ENCODE results near the gene AHRR.

Gene AHRR

DNA sequence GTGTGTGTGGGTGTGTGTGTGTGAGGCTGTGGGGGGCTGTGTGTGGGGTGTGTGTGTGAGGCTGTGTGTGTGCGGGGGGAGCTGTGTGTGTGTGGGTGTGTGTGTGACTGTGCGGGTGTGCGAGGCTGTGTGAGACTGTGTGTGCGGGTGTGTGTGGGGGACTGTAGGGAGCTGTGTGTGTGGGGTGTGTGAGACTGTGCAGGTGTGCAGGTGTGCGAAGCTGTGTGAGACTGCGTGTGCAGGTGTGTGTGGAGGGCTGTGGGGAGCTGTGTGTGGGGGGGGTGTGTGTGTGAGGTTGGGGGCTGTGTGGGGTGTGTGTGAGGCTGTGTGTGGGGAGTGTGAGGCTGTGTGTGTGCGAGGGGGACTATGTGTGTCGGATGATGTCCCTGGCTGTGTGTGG is 23.2 kb downstream of the AHRR start:
- peaks cover 0 to 8% (median 4%) of the 10 kb centered on the region in 5 donors for H3K9me3 ChIP-seq (ENCODE audit: control insufficient read depth in 5 of 5, low read length in 5 of 5)
- peaks cover 6 to 27% (median 16%) of the 10 kb centered on the region in 5 donors for H3K27me3 ChIP-seq (ENCODE audit: control insufficient read depth in 5 of 5, insufficient read depth in 4 of 5, low read length in 5 of 5)
- no peak overlapping the region for H3K9ac ChIP-seq (ENCODE audit: low read length in 5 of 5)
- H3K27ac ChIP-seq (ENCODE audit: low read depth, low read length), result no peak overlapping the region
- no peaks in the 10 kb centered on the region for H3K36me3 ChIP-seq (ENCODE audit: control insufficient read depth in 5 of 5, insufficient read depth in 5 of 5, low read length in 5 of 5)
- H3K4me3 ChIP-seq (ENCODE audit: low read depth in 1 of 5, low read length in 5 of 5), result no peak overlapping the region
- peaks cover 0 to 8% (median 4%) of the 10 kb centered on the region in 5 donors for H3K4me1 ChIP-seq (ENCODE audit: control insufficient read depth in 5 of 5, insufficient read depth in 5 of 5, low read length in 5 of 5)

DNA sequence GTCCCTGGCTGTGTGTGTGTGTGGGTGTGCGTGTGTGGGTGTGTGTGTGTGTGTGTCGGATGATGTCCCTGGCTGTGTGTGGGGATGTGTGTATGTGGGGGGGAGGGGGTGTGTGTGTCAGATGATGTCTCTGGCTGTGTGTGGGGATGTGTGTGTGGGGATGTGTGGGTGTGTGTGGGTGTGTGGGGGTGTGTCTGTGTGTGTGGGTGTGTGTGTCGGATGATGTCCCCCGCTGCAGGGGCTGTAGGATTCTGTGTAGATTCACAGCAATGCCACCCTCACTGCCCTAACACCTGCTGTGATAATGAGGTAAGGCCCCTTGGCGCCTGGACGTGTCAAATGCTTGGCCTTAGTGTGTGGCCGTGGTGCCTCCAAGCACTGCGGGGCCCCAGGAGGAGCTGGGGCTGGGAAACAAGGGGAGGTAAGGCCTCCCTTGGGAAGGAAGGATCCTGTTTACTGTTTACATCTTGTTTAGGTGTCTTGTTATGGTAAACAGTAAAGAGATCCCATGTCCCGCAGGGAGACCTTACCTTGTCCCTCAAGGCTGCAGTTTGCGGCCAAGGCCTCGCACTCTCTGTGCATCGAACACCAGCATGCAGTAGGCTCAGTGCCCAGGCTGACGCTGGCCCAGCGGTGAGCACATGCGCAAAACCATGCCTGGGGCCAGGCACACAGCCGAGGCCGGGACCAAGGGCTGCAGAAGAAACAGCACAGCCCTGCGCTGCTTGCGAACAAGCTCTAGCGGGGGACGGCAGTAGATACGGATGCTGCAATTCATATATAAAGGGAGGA is 24.1 kb downstream of the AHRR start:
- H3K9me3 ChIP-seq (ENCODE audit: control insufficient read depth in 5 of 5, low read length in 5 of 5), result peaks cover 0 to 8% (median 4%) of the 10 kb centered on the region in 5 donors
- H3K9ac ChIP-seq (ENCODE audit: low read length in 5 of 5), result no peak overlapping the region
- peaks cover 0 to 8% (median 4%) of the 10 kb centered on the region in 5 donors for H3K4me1 ChIP-seq (ENCODE audit: control insufficient read depth in 5 of 5, insufficient read depth in 5 of 5, low read length in 5 of 5)
- H3K27me3 ChIP-seq (ENCODE audit: control insufficient read depth in 5 of 5, insufficient read depth in 4 of 5, low read length in 5 of 5), result peaks cover 6 to 31% (median 21%) of the 10 kb centered on the region in 5 donors
- H3K27ac ChIP-seq (ENCODE audit: low read depth, low read length), result no peak overlapping the region
- no peak overlapping the region for H3K4me3 ChIP-seq (ENCODE audit: low read depth in 1 of 5, low read length in 5 of 5)
- no peaks in the 10 kb centered on the region for H3K36me3 ChIP-seq (ENCODE audit: control insufficient read depth in 5 of 5, insufficient read depth in 5 of 5, low read length in 5 of 5)

DNA sequence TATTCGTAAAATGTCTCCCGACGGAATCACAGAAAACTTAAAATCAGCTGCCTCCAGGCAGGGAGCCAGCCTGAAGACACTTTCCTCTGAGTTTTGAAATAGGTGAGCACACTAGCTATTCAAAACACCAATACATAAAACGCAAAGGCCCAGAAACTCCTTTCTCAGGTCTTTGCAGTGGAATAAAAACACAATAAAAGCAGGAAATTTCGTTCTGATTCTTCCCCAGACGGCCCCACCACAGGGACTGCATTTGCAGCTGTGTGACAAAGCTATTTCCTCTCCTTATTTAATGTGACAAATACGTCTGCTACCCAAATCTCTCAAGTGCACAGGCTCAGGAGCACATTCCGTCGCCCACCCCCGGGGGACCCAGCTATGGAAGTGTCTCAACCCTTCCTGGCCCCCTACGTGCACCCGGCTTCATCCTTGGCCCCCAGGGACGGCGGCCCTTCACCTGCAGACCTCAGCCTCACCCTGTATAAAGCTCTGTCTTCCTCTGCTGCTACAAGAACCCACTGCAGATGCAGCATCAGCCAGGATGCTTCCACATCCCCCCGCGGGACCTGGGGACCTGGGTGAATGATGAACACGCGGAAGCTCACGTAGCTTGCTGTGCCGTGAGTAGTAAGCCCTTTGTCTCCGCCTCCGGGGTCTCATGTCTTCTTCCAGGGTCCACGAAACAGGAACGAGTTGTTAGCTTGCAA is 24.9 kb downstream of the AHRR start:
- no peak overlapping the region for H3K4me3 ChIP-seq (ENCODE audit: low read depth in 1 of 5, low read length in 5 of 5)
- H3K9me3 ChIP-seq (ENCODE audit: control insufficient read depth in 5 of 5, low read length in 5 of 5), result peaks cover 0 to 12% (median 4%) of the 10 kb centered on the region in 5 donors
- no peak overlapping the region for H3K27ac ChIP-seq (ENCODE audit: low read depth, low read length)
- peaks cover 0 to 8% (median 4%) of the 10 kb centered on the region in 5 donors for H3K4me1 ChIP-seq (ENCODE audit: control insufficient read depth in 5 of 5, insufficient read depth in 5 of 5, low read length in 5 of 5)
- H3K27me3 ChIP-seq (ENCODE audit: control insufficient read depth in 5 of 5, insufficient read depth in 4 of 5, low read length in 5 of 5), result peaks cover 6 to 31% (median 21%) of the 10 kb centered on the region in 5 donors
- H3K9ac ChIP-seq (ENCODE audit: low read length in 5 of 5), result no peak overlapping the region
- no peaks in the 10 kb centered on the region for H3K36me3 ChIP-seq (ENCODE audit: control insufficient read depth in 5 of 5, insufficient read depth in 5 of 5, low read length in 5 of 5)

DNA sequence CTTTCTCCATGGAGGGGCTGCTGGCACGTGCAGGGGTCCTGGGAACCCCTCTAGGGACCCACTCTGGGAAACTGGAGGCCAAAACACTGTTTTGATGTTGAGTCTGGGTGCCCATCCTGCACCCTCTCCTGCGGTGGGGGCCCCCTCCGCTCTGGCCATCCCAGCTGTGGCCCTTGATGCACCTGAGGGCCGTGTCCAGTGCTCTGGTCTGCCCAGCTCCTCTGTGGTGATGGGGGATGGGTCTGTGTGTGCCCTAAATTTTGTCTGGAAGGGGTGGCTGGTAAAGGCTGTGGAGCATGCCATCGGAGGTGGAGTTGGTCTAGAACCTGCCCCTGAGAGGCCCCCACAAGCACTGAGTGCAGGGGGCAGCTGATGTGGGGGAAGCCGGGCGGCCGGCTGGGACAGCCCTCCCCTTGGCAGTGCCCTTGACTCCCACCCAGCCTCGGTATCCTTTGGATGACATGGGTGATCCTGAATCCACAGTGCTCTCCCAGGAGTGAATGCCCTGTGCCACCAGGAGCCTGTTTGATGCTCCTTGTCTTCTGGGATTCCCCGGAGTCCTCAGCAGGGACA is 26.3 kb downstream of the AHRR start:
- Histone ChIP-seq H3K4me3 (ENCODE audit: low read depth in 1 of 5, low read length in 5 of 5) (no peak overlapping the region), H3K27me3 (ENCODE audit: control insufficient read depth in 5 of 5, insufficient read depth in 4 of 5, low read length in 5 of 5) (peaks cover 6 to 31% (median 21%) of the 10 kb centered on the region in 5 donors), H3K9ac (ENCODE audit: low read length in 5 of 5) (no peak overlapping the region)

DNA sequence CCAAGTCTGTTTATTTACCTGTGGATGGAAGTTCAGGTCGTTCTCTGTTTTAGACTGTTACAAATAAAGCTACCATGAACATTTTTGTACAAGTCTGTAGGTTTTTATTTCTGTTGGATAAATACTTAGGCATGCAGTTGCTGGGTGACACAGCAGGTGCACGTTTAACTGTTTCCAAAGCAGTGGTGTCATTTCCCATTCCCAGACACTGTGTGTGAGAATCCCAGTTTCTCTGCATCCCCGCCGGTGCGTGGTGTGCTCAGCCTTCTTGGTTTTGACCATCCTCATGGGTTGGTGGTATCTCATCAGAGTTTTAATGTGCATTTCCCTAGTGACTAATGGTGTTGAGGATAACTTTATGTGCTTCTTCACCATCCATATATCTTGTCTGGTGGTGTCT is 27.2 kb downstream of the AHRR start:
- Histone ChIP-seq H3K4me1 (ENCODE audit: control insufficient read depth in 5 of 5, insufficient read depth in 5 of 5, low read length in 5 of 5) (peaks cover 0 to 7% (median 3%) of the 10 kb centered on the region in 5 donors), H3K36me3 (ENCODE audit: control insufficient read depth in 5 of 5, insufficient read depth in 5 of 5, low read length in 5 of 5) (no peaks in the 10 kb centered on the region), H3K9me3 (ENCODE audit: control insufficient read depth in 5 of 5, low read length in 5 of 5) (peaks cover 0 to 3% (median 0%) of the 10 kb centered on the region in 5 donors), H3K27me3 (ENCODE audit: control insufficient read depth in 5 of 5, insufficient read depth in 4 of 5, low read length in 5 of 5) (peaks cover 6 to 31% (median 17%) of the 10 kb centered on the region in 5 donors), H3K27ac (ENCODE audit: low read depth, low read length) (no peak overlapping the region), H3K4me3 (ENCODE audit: low read depth in 1 of 5, low read length in 5 of 5) (no peak overlapping the region), H3K9ac (ENCODE audit: low read length in 5 of 5) (no peak overlapping the region)

More for the DNA sequence above, 26.3 kb downstream of the AHRR start:
- Histone ChIP-seq H3K9me3 (ENCODE audit: control insufficient read depth in 5 of 5, low read length in 5 of 5) (peaks cover 0 to 10% (median 3%) of the 10 kb centered on the region in 5 donors), H3K36me3 (ENCODE audit: control insufficient read depth in 5 of 5, insufficient read depth in 5 of 5, low read length in 5 of 5) (no peaks in the 10 kb centered on the region), H3K4me1 (ENCODE audit: control insufficient read depth in 5 of 5, insufficient read depth in 5 of 5, low read length in 5 of 5) (peaks cover 0 to 8% (median 4%) of the 10 kb centered on the region in 5 donors), H3K27ac (ENCODE audit: low read depth, low read length) (no peak overlapping the region)

DNA sequence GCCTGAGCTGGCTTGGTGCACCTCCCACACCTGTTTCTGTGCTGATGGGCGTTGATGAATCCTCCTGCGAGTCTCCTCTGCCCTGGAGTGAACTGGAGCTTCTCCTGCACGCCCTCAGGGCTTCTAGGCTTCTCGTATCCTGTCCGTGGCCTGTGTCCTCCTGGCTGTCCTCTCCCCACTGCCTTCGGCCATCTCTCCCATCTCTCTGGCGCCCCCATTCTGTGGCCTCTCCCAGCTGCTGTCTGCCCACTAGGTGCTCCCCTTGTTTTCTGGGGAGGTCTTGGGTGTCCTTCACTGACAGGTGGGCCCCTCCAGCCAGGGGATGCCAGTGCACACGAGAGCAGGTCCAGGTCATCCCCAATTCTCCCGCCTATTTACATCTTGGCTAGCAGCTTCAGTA is 28.8 kb downstream of the AHRR start:
- H3K9me3 ChIP-seq (ENCODE audit: control insufficient read depth in 5 of 5, low read length in 5 of 5), result peaks cover 0 to 3% (median 0%) of the 10 kb centered on the region in 5 donors
- H3K36me3 ChIP-seq (ENCODE audit: control insufficient read depth in 5 of 5, insufficient read depth in 5 of 5, low read length in 5 of 5), result no peaks in the 10 kb centered on the region
- peaks cover 0 to 5% (median 0%) of the 10 kb centered on the region in 5 donors for H3K4me1 ChIP-seq (ENCODE audit: control insufficient read depth in 5 of 5, insufficient read depth in 5 of 5, low read length in 5 of 5)
- H3K27me3 ChIP-seq (ENCODE audit: control insufficient read depth in 5 of 5, insufficient read depth in 4 of 5, low read length in 5 of 5), result peaks cover 6 to 27% (median 17%) of the 10 kb centered on the region in 5 donors
- H3K27ac ChIP-seq (ENCODE audit: low read depth, low read length), result no peak overlapping the region
- no peak overlapping the region for H3K9ac ChIP-seq (ENCODE audit: low read length in 5 of 5)
- H3K4me3 ChIP-seq (ENCODE audit: low read depth in 1 of 5, low read length in 5 of 5), result no peak overlapping the region

DNA sequence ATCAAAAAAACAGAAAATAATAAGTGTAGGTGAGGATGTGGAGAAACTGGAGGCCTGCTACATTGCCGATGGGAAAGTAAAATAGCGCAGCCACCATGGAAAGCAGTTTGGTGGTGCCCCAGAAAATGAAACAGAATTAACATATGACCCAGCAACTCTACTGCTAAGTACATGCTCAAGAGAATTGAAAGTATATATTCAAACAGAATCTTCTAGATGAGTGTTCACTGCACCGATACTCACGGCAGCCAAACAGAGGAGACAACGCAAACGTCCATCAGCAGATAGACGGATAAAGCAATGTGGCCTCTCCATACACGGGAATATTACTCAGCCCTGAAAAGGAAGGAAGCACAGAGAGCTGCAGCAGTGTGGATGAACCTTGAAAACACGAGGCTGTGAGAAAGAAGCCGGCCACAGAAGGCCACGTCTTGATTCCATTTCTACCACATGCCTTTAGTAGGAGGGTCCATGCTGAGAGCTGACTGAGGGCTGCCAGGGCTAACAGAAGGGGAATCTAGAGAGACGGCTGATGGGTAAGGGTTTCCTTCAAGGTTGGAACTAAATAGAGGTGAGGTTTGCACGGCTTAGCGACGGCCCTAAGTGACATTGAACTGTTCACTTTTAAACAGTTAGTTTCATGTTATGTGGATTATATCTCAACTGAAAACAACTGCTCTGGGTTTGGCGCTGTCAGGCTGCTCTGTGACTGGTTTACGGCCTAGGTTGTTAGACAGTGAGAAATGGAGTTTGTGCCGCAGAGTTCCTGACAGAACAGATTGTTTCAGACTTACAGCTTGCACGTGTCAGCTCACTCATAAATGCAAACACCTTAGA is 29.8 kb downstream of the AHRR start:
- peaks cover 6 to 19% (median 12%) of the 10 kb centered on the region in 5 donors for H3K27me3 ChIP-seq (ENCODE audit: control insufficient read depth in 5 of 5, insufficient read depth in 4 of 5, low read length in 5 of 5)
- H3K9me3 ChIP-seq (ENCODE audit: control insufficient read depth in 5 of 5, low read length in 5 of 5), result peaks cover 0 to 3% (median 0%) of the 10 kb centered on the region in 5 donors
- H3K27ac ChIP-seq (ENCODE audit: low read depth, low read length), result no peak overlapping the region
- H3K4me3 ChIP-seq (ENCODE audit: low read depth in 1 of 5, low read length in 5 of 5), result no peak overlapping the region
- H3K36me3 ChIP-seq (ENCODE audit: control insufficient read depth in 5 of 5, insufficient read depth in 5 of 5, low read length in 5 of 5), result no peaks in the 10 kb centered on the region
- no peak overlapping the region for H3K9ac ChIP-seq (ENCODE audit: low read length in 5 of 5)
- peaks cover 0 to under 1% (median 0%) of the 10 kb centered on the region in 5 donors for H3K4me1 ChIP-seq (ENCODE audit: control insufficient read depth in 5 of 5, insufficient read depth in 5 of 5, low read length in 5 of 5)

DNA sequence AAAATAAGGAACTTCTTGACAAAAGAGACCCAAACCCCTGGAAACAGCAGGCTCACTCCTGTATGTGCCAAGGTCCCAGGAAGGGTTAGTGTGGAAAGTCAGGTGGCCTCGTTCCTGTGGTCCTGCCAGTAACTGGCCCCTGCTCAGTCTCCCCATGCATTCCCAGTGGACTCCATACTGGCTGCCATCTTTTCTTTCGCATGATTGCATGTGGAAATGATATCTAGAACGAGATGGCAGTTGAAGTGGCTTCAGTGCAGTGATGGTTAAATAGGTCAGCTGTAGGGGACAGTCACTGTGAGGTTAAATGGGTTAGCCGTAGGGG is 30.4 kb downstream of the AHRR start:
- H3K4me3 ChIP-seq (ENCODE audit: low read depth in 1 of 5, low read length in 5 of 5), result no peak overlapping the region
- no peaks in the 10 kb centered on the region for H3K36me3 ChIP-seq (ENCODE audit: control insufficient read depth in 5 of 5, insufficient read depth in 5 of 5, low read length in 5 of 5)
- peaks cover 0 to 3% (median 0%) of the 10 kb centered on the region in 5 donors for H3K9me3 ChIP-seq (ENCODE audit: control insufficient read depth in 5 of 5, low read length in 5 of 5)
- peaks cover under 1 to 13% (median 9%) of the 10 kb centered on the region in 5 donors for H3K27me3 ChIP-seq (ENCODE audit: control insufficient read depth in 5 of 5, insufficient read depth in 4 of 5, low read length in 5 of 5)
- no peak overlapping the region for H3K9ac ChIP-seq (ENCODE audit: low read length in 5 of 5)
- H3K27ac ChIP-seq (ENCODE audit: low read depth, low read length), result no peak overlapping the region
- no peaks in the 10 kb centered on the region for H3K4me1 ChIP-seq (ENCODE audit: control insufficient read depth in 5 of 5, insufficient read depth in 5 of 5, low read length in 5 of 5)

Measured in subcutaneous abdominal adipose tissue (tissue), 5 donors.